ENCODE data around the gene KLHL33.

DNA sequence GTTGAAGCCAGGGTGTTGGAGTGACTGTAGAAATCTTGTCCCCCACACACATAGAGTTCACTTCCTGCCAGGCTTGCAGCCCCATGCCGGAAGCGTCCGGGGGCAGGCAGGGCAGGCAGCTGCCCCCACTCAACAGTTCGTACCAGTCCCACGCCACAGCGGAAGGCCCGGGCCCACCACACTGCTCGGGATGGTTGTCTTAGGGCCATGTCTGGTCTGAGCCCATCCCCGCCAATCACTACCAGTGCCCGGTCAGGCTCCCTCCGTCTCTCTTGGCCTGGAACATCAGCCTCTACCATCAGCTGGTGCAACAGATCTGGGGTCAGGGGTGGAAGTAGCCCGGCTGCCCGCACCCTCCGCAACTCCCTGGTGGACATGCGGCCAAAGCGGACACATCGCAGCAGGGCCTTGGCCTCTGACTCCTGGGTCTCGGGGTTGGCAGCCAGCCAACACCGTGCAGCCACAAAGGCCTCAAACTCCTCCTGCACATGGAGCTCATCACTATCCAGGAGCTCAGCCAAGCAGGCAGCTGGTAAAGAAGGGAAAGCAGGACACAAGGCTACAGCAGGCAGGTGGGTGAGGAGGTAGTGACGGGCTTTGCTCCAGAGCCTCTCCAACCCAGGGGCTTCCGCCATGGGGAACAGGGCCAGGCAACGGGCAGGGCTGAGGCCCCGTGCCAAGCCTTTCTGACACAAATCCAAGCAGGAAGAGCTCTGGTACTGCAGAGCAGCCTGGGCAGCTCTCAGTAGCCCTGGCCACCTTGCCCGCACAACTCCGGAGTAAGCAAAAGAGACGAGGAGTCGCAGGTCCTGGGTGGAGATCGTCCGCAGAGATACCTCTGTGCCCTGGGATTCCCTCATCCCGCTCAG is 5.9 kb downstream of the KLHL33 start:
- TF ChIP-seq, protein P1, sequence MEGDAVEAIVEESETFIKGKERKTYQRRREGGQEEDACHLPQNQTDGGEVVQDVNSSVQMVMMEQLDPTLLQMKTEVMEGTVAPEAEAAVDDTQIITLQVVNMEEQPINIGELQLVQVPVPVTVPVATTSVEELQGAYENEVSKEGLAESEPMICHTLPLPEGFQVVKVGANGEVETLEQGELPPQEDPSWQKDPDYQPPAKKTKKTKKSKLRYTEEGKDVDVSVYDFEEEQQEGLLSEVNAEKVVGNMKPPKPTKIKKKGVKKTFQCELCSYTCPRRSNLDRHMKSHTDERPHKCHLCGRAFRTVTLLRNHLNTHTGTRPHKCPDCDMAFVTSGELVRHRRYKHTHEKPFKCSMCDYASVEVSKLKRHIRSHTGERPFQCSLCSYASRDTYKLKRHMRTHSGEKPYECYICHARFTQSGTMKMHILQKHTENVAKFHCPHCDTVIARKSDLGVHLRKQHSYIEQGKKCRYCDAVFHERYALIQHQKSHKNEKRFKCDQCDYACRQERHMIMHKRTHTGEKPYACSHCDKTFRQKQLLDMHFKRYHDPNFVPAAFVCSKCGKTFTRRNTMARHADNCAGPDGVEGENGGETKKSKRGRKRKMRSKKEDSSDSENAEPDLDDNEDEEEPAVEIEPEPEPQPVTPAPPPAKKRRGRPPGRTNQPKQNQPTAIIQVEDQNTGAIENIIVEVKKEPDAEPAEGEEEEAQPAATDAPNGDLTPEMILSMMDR (IDR thresholded peaks at IDR 0.05): no peak
- TF ChIP-seq POLR2A (IDR thresholded peaks at IDR 0.05): no peak
- no peak for TF ChIP-seq EP300 (IDR thresholded peaks at IDR 0.05)

All from stomach (tissue), 4 donors.